Measurements from ENCODE around the gene OPRM1.

DNA sequence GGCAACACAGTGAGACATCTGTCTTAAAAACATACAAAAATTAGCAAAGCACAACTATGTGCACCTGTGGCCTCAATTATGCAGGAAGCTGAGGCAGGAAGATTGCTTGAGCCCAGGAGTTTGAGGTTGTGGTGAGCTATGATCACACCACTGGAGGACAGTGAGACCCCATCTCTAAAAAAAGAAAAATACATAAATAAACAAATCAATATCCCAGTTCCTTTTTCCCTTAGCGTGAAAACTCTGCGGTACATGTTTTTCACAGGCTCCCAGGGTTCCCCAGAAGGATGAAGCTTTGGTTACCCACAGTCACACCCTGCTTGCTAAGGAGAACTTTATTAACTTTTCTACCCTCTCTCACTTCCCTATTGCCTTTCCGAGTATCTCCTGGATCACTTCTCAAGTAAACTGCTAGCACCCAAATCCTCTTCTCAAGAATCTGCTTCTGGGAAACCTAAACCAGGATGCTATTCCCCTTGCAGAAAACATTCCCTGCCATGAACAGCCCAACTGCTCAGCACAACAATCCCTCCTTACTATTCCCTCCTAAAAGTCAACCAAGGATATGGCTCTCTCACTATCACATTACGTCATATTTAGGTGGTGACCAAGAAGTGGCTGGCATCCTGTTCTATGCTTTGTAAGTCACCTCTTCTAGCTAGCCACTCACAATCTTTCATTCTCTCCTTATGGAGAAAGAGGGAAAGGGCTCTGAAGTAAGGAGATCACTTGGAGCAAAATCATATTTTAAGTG lies 195.2 kb downstream of the OPRM1 start:
- TF ChIP-seq, protein P1, sequence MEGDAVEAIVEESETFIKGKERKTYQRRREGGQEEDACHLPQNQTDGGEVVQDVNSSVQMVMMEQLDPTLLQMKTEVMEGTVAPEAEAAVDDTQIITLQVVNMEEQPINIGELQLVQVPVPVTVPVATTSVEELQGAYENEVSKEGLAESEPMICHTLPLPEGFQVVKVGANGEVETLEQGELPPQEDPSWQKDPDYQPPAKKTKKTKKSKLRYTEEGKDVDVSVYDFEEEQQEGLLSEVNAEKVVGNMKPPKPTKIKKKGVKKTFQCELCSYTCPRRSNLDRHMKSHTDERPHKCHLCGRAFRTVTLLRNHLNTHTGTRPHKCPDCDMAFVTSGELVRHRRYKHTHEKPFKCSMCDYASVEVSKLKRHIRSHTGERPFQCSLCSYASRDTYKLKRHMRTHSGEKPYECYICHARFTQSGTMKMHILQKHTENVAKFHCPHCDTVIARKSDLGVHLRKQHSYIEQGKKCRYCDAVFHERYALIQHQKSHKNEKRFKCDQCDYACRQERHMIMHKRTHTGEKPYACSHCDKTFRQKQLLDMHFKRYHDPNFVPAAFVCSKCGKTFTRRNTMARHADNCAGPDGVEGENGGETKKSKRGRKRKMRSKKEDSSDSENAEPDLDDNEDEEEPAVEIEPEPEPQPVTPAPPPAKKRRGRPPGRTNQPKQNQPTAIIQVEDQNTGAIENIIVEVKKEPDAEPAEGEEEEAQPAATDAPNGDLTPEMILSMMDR (optimal IDR thresholded peaks at IDR 0.05 in 1 of 3, IDR thresholded peaks at IDR 0.05 in 1 of 3, conservative IDR thresholded peaks at IDR 0.05 in 1 of 3; ENCODE audit: extremely low read depth in 1 of 3, insufficient read depth in 2 of 3, low read length in 3 of 3), result no peak
- no peak for TF ChIP-seq EZH2 (IDR thresholded peaks at IDR 0.05; ENCODE audit: low read length)
